B cell (primary cell): ENCODE measurements around the gene TRIM44.

Source experiments
- EZH2 ChIP-seq: IDR thresholded peaks from 2 replicates; pipeline ENCODE4 v1.6.1; 2012; ENCODE audit warnings: borderline replicate concordance, low read depth, mild to moderate bottlenecking, moderate library complexity, low read length; ENCODE audit not compliant: insufficient read depth, poor library complexity, severe bottlenecking
- TF ChIP-seq, protein P1 (sequence below): fragments of 200-600 bp; IDR thresholded peaks from one replicate; pipeline ENCODE4 v1.8.0; 2022; ENCODE audit warnings: antibody characterized with exemption, mild to moderate bottlenecking

DNA sequence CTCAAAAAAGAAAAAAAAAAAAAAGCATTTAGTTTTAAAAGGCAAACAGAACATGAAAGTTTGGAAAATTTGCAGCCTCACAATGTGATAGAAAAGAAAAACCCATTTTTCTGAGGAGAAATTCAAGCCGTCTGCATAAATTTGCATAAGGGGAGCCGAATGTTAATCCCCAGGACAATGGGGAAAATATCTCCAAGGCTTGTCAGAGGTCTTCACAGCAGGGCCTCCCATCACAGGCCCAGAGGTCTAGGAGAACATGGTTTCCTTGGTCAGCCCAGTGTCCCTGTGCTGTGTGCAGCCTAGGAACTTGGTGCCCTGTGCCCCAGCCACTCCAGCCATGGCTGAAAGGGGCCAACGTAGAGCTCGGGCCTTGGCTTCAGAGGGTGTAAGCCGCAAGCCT, 109.1 kb downstream of the TRIM44 start:
- TF ChIP-seq, protein P1, sequence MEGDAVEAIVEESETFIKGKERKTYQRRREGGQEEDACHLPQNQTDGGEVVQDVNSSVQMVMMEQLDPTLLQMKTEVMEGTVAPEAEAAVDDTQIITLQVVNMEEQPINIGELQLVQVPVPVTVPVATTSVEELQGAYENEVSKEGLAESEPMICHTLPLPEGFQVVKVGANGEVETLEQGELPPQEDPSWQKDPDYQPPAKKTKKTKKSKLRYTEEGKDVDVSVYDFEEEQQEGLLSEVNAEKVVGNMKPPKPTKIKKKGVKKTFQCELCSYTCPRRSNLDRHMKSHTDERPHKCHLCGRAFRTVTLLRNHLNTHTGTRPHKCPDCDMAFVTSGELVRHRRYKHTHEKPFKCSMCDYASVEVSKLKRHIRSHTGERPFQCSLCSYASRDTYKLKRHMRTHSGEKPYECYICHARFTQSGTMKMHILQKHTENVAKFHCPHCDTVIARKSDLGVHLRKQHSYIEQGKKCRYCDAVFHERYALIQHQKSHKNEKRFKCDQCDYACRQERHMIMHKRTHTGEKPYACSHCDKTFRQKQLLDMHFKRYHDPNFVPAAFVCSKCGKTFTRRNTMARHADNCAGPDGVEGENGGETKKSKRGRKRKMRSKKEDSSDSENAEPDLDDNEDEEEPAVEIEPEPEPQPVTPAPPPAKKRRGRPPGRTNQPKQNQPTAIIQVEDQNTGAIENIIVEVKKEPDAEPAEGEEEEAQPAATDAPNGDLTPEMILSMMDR: no peak
- TF ChIP-seq EZH2: no peak
